Transverse colon (tissue), 3 donors: Measurements from ENCODE around the gene SLC35G2.

Experiments used
- EP300 ChIP-seq: sonication (generic); formaldehyde crosslinking; IDR thresholded peaks from one replicate; pipeline ENCODE4 v1.6.1; 2017; ENCODE audit warnings: antibody characterized with exemption, low read depth
- POLR2A ChIP-seq: fragments of 450-650 bp; IDR thresholded peaks from one replicate; pipeline ENCODE4 v1.6.1; 2016; ENCODE audit warnings: antibody characterized with exemption, mild to moderate bottlenecking, moderate library complexity
- TF ChIP-seq, protein P1 (sequence below), 5 experiments: fragments of 200-600 bp in 3 of 5; fragments of 450-650 bp in 2 of 5; sonication (generic) in 3 of 5; IDR thresholded peaks; 1 replicate in 2 of 5; 2 replicates in 3 of 5; pipeline ENCODE4 v1.5.1; 2016 to 2017; ENCODE audit warnings: antibody characterized with exemption in 5 of 5, inconsistent platforms in 3 of 5, mild to moderate bottlenecking in 2 of 5, moderate library complexity in 1 of 5

DNA sequence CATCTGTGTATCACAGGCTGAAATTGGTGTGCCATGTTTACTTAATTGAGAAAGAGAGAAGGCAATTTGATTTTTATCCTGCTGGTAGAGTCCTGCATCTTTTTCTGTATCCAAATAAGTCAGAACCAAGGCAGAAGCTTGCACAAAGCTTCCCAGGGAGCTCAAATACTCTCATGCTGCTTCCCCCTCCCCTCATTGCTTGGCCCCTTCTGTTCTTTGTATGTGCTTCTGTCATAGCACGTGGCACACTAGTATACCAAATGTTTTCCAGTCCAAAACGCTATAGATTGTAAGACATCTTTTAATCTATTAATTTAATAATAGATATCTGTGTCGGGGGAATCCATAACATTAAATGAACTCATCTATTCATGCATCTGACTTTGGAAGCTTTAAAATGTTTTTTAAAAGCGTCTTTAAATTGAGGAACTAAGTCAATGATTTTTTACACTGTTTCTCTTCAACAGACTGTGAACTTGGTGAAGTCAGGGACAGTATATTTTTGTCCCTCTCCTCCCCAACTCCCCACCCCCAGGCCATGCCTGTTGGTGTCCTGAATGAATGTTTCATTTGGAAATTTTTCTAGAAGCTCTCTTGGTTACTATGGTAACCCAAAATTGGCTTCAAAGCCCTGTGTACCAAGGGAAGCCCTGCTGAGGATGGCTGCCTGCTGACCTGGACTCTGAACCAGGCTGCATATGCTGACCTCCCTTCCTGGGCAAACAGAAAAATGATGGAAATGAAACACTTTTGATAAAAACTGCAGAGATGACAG lies 26.2 kb upstream of the SLC35G2 start:
- TF ChIP-seq, protein P1, sequence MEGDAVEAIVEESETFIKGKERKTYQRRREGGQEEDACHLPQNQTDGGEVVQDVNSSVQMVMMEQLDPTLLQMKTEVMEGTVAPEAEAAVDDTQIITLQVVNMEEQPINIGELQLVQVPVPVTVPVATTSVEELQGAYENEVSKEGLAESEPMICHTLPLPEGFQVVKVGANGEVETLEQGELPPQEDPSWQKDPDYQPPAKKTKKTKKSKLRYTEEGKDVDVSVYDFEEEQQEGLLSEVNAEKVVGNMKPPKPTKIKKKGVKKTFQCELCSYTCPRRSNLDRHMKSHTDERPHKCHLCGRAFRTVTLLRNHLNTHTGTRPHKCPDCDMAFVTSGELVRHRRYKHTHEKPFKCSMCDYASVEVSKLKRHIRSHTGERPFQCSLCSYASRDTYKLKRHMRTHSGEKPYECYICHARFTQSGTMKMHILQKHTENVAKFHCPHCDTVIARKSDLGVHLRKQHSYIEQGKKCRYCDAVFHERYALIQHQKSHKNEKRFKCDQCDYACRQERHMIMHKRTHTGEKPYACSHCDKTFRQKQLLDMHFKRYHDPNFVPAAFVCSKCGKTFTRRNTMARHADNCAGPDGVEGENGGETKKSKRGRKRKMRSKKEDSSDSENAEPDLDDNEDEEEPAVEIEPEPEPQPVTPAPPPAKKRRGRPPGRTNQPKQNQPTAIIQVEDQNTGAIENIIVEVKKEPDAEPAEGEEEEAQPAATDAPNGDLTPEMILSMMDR (IDR thresholded peaks at IDR 0.05) = no peak
- TF ChIP-seq POLR2A (no peak), EP300 (no peak)
